AG10803 (cell line): ENCODE results near the gene GCC2.

Experiments used
- DNase-seq: peaks from one replicate; pipeline ENCODE4 v3.0.0; 2010; ENCODE audit warnings: low read depth
- H3K4me3 ChIP-seq: 2 replicates; pipeline ENCODE4 v1.5.1; 2011; ENCODE audit warnings: mild to moderate bottlenecking, low read length, control low read depth
- CTCF ChIP-seq: conservative IDR thresholded peaks from 2 replicates; pipeline ENCODE4 v1.5.1; 2011; ENCODE audit warnings: mild to moderate bottlenecking, low read length, control low read depth, inconsistent platforms

GCC2 gene

GRCh38 chr2:108441712-108442111 lies 7.3 kb upstream of the GCC2 start:
- TF ChIP-seq CTCF = no peak
- DNase-seq = no peak
- no peak overlapping the region for H3K4me3 ChIP-seq

- no peak overlapping the region for H3K4me3 ChIP-seq
- TF ChIP-seq CTCF = no peak
- peak; percentile 43 for DNase-seq
These were observed 3.8 kb upstream of the GCC2 start for GRCh38 chr2:108444941-108445840.

GRCh38 chr2:108446703-108447102 lies 2.3 kb upstream of the GCC2 start:
- no peak for TF ChIP-seq CTCF
- no peak overlapping the region for H3K4me3 ChIP-seq
- no peak for DNase-seq

- H3K4me3 ChIP-seq = peak overlapping the region; percentile 99
- no peak for TF ChIP-seq CTCF
- no peak for DNase-seq
These were observed 894 bp upstream of the GCC2 start for GRCh38 chr2:108447947-108448677.

GRCh38 chr2:108449410-108450130 lies 564 bp downstream of the GCC2 start:
- TF ChIP-seq CTCF = no peak
- H3K4me3 ChIP-seq = peak overlapping the region; percentile 99
- peak; percentile 27 for DNase-seq

GRCh38 chr2:108450863-108451262 lies 1.9 kb downstream of the GCC2 start:
- H3K4me3 ChIP-seq = no peak overlapping the region
- TF ChIP-seq CTCF = no peak
- no peak for DNase-seq
